ENCODE measurements around the gene NFIA.
"Not testable (repeated sequence)": the region's sequence is repeated elsewhere in the genome, so short reads cannot be mapped to it uniquely, and the experiment has no call there.

The NFIA gene

GRCh38 chr1:61268546-61269240 lies 186.3 kb downstream of the NFIA start:
- peak in 44 of 56 donors; percentile 15 to 80 (median 59) for DNase-seq

GRCh38 chr1:61269602-61270001 lies 187.2 kb downstream of the NFIA start:
- DNase-seq, result no peak

- DNase-seq, result no peak
These were observed 187.7 kb downstream of the NFIA start for GRCh38 chr1:61270107-61270506.

GRCh38 chr1:61270761-61271411 lies 188.5 kb downstream of the NFIA start:
- no peak for DNase-seq

- DNase-seq, result peak in 1 of 56 donors; percentile 14
These were observed 189.0 kb downstream of the NFIA start for GRCh38 chr1:61271412-61271789.

- DNase-seq, result peak in 4 of 56 donors; percentile 5 to 28 (median 20)
These were observed 190.9 kb downstream of the NFIA start for GRCh38 chr1:61273167-61273705.

- DNase-seq, result no peak
These were observed 191.5 kb downstream of the NFIA start for GRCh38 chr1:61273861-61274260.

- DNase-seq, result peak in 7 of 56 donors; percentile 14 to 40 (median 21)
These were observed 192.6 kb downstream of the NFIA start for GRCh38 chr1:61274939-61275338.

GRCh38 chr1:61276246-61276645 lies 193.9 kb downstream of the NFIA start:
- DNase-seq, result no peak

GRCh38 chr1:61277121-61277690 lies 194.8 kb downstream of the NFIA start:
- peak in 6 of 56 donors; percentile 10 to 39 (median 14) for DNase-seq

GRCh38 chr1:61278503-61278902 lies 196.1 kb downstream of the NFIA start:
- not testable (repeated sequence) for DNase-seq

- no peak for DNase-seq
These were observed 196.6 kb downstream of the NFIA start for GRCh38 chr1:61278966-61279365.

GRCh38 chr1:61279570-61279969 lies 197.2 kb downstream of the NFIA start:
- no peak for DNase-seq

GRCh38 chr1:61280452-61280851 lies 198.1 kb downstream of the NFIA start:
- no peak for DNase-seq

GRCh38 chr1:61282387-61282786 lies 200.0 kb downstream of the NFIA start:
- DNase-seq, result no peak

GRCh38 chr1:61284248-61284854 lies 202.0 kb downstream of the NFIA start:
- no peak for DNase-seq

GRCh38 chr1:61284936-61285335 lies 202.6 kb downstream of the NFIA start:
- no peak for DNase-seq

- DNase-seq, result no peak
These were observed 203.1 kb downstream of the NFIA start for GRCh38 chr1:61285371-61285885.

GRCh38 chr1:61287014-61287413 lies 204.7 kb downstream of the NFIA start:
- no peak for DNase-seq

GRCh38 chr1:61287734-61288133 lies 205.4 kb downstream of the NFIA start:
- DNase-seq, result no peak

GRCh38 chr1:61289232-61290098 lies 207.1 kb downstream of the NFIA start:
- no peak for DNase-seq

Measured in nucleus accumbens (tissue), 56 donors.